Astrocyte (in vitro differentiated cells and primary cell): Measurements from ENCODE around the gene SMIM17. TPM values are rescaled to one million over a fixed set of nuclear protein-coding genes. Genes with fewer than 3 reads are reported as not detected.

Source experiments
- DNase-seq: peaks from one replicate; pipeline ENCODE4 v3.0.0-alpha.2; 2010; ENCODE audit warnings: low read depth
- FAIRE-seq: peaks from 2 replicates; lab custom pipeline; 2011; peaks lifted over from hg19 to GRCh38; lab: Jason Lieb, UNC
- H2AFZ ChIP-seq: 2 replicates; pipeline ENCODE4 v1.6.0; 2012; ENCODE audit warnings: low read depth, low read length, inconsistent platforms
- H3K27ac ChIP-seq: 2 replicates; pipeline ENCODE4 v1.5.1; 2011; ENCODE audit warnings: low read depth, low read length, inconsistent platforms
- H3K27me3 ChIP-seq: 2 replicates; pipeline ENCODE4 v1.6.0; 2011; ENCODE audit warnings: low read length, inconsistent platforms; ENCODE audit not compliant: insufficient read depth
- H3K36me3 ChIP-seq: 2 replicates; pipeline ENCODE4 v1.5.1; 2011; ENCODE audit warnings: low read length, inconsistent platforms; ENCODE audit not compliant: insufficient read depth
- H3K4me1 ChIP-seq: 2 replicates; pipeline ENCODE4 v1.5.1; 2011; ENCODE audit warnings: low read length, inconsistent platforms; ENCODE audit not compliant: insufficient read depth
- H3K4me2 ChIP-seq: 2 replicates; pipeline ENCODE4 v1.6.0; 2012; ENCODE audit warnings: low read length, inconsistent platforms
- H3K4me3 ChIP-seq: 2 replicates; pipeline ENCODE4 v1.5.1; 2011; ENCODE audit warnings: low read depth, mild to moderate bottlenecking, low read length, inconsistent platforms; ENCODE audit not compliant: insufficient read depth
- H3K79me2 ChIP-seq: 2 replicates; pipeline ENCODE4 v1.6.0; 2012; ENCODE audit warnings: mild to moderate bottlenecking, low read length, inconsistent platforms; ENCODE audit not compliant: insufficient read depth
- H3K9ac ChIP-seq: 2 replicates; pipeline ENCODE4 v1.6.0; 2012; ENCODE audit warnings: mild to moderate bottlenecking, low read length, inconsistent platforms
- H3K9me3 ChIP-seq: 2 replicates; pipeline ENCODE4 v1.5.1; 2012; ENCODE audit warnings: low read depth, mild to moderate bottlenecking, low read length, inconsistent platforms; ENCODE audit not compliant: insufficient read depth
- H4K20me1 ChIP-seq: 2 replicates; pipeline ENCODE4 v1.6.0; 2012; ENCODE audit warnings: low read length, inconsistent platforms; ENCODE audit not compliant: insufficient read depth
- H3K27ac Mint-ChIP-seq: one replicate; pipeline ENCODE4 v1.8.0; 2021; ENCODE audit warnings: mild to moderate bottlenecking, mixed read lengths; ENCODE audit not compliant: unreplicated experiment
- H3K27me3 Mint-ChIP-seq: one replicate; pipeline ENCODE4 v1.8.0; 2021; ENCODE audit warnings: low read depth, mixed read lengths; ENCODE audit not compliant: unreplicated experiment
- H3K36me3 Mint-ChIP-seq: one replicate; pipeline ENCODE4 v1.8.0; 2021; ENCODE audit warnings: low read depth, mixed read lengths; ENCODE audit not compliant: unreplicated experiment
- H3K4me1 Mint-ChIP-seq: one replicate; pipeline ENCODE4 v1.8.0; 2021; ENCODE audit warnings: low read depth, mixed read lengths; ENCODE audit not compliant: unreplicated experiment
- H3K4me3 Mint-ChIP-seq: one replicate; pipeline ENCODE4 v1.8.0; 2021; ENCODE audit warnings: mild to moderate bottlenecking, moderate library complexity, mixed read lengths; ENCODE audit not compliant: unreplicated experiment
- H3K9me3 Mint-ChIP-seq: one replicate; pipeline ENCODE4 v1.8.0; 2021; ENCODE audit warnings: mild to moderate bottlenecking, mixed read lengths; ENCODE audit not compliant: unreplicated experiment
- CTCF ChIP-seq: IDR thresholded peaks from 2 replicates; pipeline ENCODE4 v1.5.1; 2011; ENCODE audit warnings: low read depth, mild to moderate bottlenecking, inconsistent platforms, low read length, moderate library complexity; ENCODE audit not compliant: insufficient read depth
- EZH2 ChIP-seq: IDR thresholded peaks from 2 replicates; pipeline ENCODE4 v1.6.1; 2012; ENCODE audit warnings: mild to moderate bottlenecking, low read length, inconsistent platforms; ENCODE audit not compliant: insufficient read depth
- total RNA-seq: library from RNA; stranded (reverse); gene quantifications from 2 replicates; pipeline ENCODE4 v1.2.1, GENCODE V29; 2021

SMIM17 gene
- total RNA-seq, 1 donor from 2014 or later: 0.27 TPM

DNA sequence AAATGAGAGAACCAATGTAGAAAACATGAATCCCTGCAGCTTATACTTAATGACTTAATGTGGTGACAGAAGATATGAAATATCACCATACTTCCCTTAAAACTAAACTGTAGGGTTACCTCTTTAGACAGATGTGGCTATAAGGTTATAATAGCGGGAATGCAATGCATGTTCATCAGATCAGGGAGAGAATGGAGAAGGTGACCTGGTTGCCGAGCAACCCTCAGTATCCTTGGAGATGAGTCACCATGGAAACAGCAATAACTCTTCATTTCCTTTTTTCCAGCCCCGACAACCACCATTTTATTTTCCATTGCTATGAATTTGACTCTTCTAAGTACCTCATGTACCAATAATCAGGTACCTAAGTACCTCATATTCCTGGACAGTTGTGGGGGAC is 56.6 kb downstream of the SMIM17 start:
- Histone ChIP-seq H4K20me1 (no peaks in the 10 kb centered on the region), H2AFZ (no peak overlapping the region), H3K27me3 (no peaks in the 10 kb centered on the region), H3K4me2 (no peak overlapping the region), H3K4me1 (no peaks in the 10 kb centered on the region), H3K36me3 (no peaks in the 10 kb centered on the region), H3K9ac (no peak overlapping the region), H3K9me3 (no peaks in the 10 kb centered on the region), H3K27ac (no peak overlapping the region), H3K4me3 (no peak overlapping the region), H3K79me2 (no peaks in the 10 kb centered on the region)
- FAIRE-seq: no peak
- Mint-ChIP-seq H3K9me3 (peaks cover 8% of the 10 kb centered on the region), H3K4me1 (no peaks in the 10 kb centered on the region), H3K4me3 (no peak overlapping the region), H3K27ac (no peak overlapping the region), H3K27me3 (no peaks in the 10 kb centered on the region), H3K36me3 (no peaks in the 10 kb centered on the region)
- no peak for TF ChIP-seq CTCF
- no peak for TF ChIP-seq EZH2
- no peak for DNase-seq

- H3K27ac ChIP-seq: no peak overlapping the region
- H3K36me3 Mint-ChIP-seq: no peaks in the 10 kb centered on the region
- H3K9ac ChIP-seq: no peak overlapping the region
- H3K36me3 ChIP-seq: no peaks in the 10 kb centered on the region
- H3K27ac Mint-ChIP-seq: no peak overlapping the region
- no peak overlapping the region for H3K4me2 ChIP-seq
- no peaks in the 10 kb centered on the region for H3K27me3 Mint-ChIP-seq
- no peak overlapping the region for H3K4me3 Mint-ChIP-seq
- H3K9me3 ChIP-seq: peaks cover 7% of the 10 kb centered on the region
- no peak overlapping the region for H3K4me3 ChIP-seq
- no peaks in the 10 kb centered on the region for H3K4me1 Mint-ChIP-seq
- H3K4me1 ChIP-seq: no peaks in the 10 kb centered on the region
- peaks cover 12% of the 10 kb centered on the region for H3K9me3 Mint-ChIP-seq
- no peak for TF ChIP-seq CTCF
- TF ChIP-seq EZH2: no peak
- H3K27me3 ChIP-seq: no peaks in the 10 kb centered on the region
- no peaks in the 10 kb centered on the region for H3K79me2 ChIP-seq
- FAIRE-seq (no peak), DNase-seq (no peak)
- H2AFZ ChIP-seq: no peak overlapping the region
- H4K20me1 ChIP-seq: no peaks in the 10 kb centered on the region
These were observed 58.9 kb downstream of the SMIM17 start for GRCh38 chr19:56701895-56702294.

GRCh38 chr19:56705939-56706338 is 63.0 kb downstream of the SMIM17 start:
- Mint-ChIP-seq H3K4me1 (no peaks in the 10 kb centered on the region), H3K36me3 (no peaks in the 10 kb centered on the region), H3K27me3 (no peaks in the 10 kb centered on the region), H3K4me3 (no peak overlapping the region), H3K9me3 (peaks cover 8% of the 10 kb centered on the region), H3K27ac (no peak overlapping the region)
- Histone ChIP-seq H4K20me1 (no peaks in the 10 kb centered on the region), H3K36me3 (no peaks in the 10 kb centered on the region), H3K4me2 (no peak overlapping the region), H3K9ac (no peak overlapping the region), H3K9me3 (peaks cover 10% of the 10 kb centered on the region), H3K27ac (no peak overlapping the region), H3K4me1 (no peaks in the 10 kb centered on the region), H3K27me3 (no peaks in the 10 kb centered on the region), H2AFZ (no peak overlapping the region), H3K4me3 (no peak overlapping the region), H3K79me2 (no peaks in the 10 kb centered on the region)
- TF ChIP-seq EZH2 (no peak), CTCF (no peak)
- no peak for DNase-seq
- FAIRE-seq: no peak

Other genes with a start within 250 kb of the SMIM17 start
- gene ZNF582, start 249.6 kb upstream of the SMIM17 start, total RNA-seq: 3.6 and 4.9 TPM in 2 replicates
- 6.4 and 8.1 TPM in 2 replicates for gene ZNF583, start 238.8 kb upstream of the SMIM17 start, total RNA-seq
- 0.50 and 0.64 TPM in 2 replicates for gene ZNF667, start 165.8 kb upstream of the SMIM17 start, total RNA-seq
- gene ZNF471, start 135.3 kb upstream of the SMIM17 start, total RNA-seq: 0.26 and 0.77 TPM in 2 replicates
- 2.3 and 3.2 TPM in 2 replicates for gene ZFP28, start 104.2 kb upstream of the SMIM17 start, total RNA-seq
- gene ZNF470, start 75.7 kb upstream of the SMIM17 start, total RNA-seq: 4.9 and 6.8 TPM in 2 replicates
- gene ZNF71, start 47.9 kb upstream of the SMIM17 start, total RNA-seq: 10.9 and 12.2 TPM in 2 replicates
- not detected in 2 replicates for gene ZNF835, start 28.6 kb downstream of the SMIM17 start, total RNA-seq
- not detected in 2 replicates for gene PEG3, start 197.6 kb downstream of the SMIM17 start, total RNA-seq
- not detected in 2 replicates for gene ZIM2, start 197.6 kb downstream of the SMIM17 start, total RNA-seq